ENCODE data around the gene GOLGA1.
"Not testable (repeated sequence)": the region's sequence is repeated elsewhere in the genome, so short reads cannot be mapped to it uniquely, and the experiment has no call there.

GRCh38 chr9:124846467-124846866, 94.4 kb downstream of the GOLGA1 start:
- not testable (repeated sequence) for TF ChIP-seq ATF3 (CRISPR knock-in tag; conservative IDR thresholded peaks at IDR 0.05); SMAD4 (CRISPR knock-in tag; IDR thresholded peaks at IDR 0.05); CTCF (IDR thresholded peaks at IDR 0.05); NR1H2 (CRISPR knock-in tag; IDR thresholded peaks at IDR 0.05); FOXP1 (CRISPR knock-in tag; IDR thresholded peaks at IDR 0.05; ENCODE audit: borderline replicate concordance); MAX (CRISPR knock-in tag; IDR thresholded peaks at IDR 0.05); FOXP4 (CRISPR knock-in tag; IDR thresholded peaks at IDR 0.05); USF1 (CRISPR knock-in tag; IDR thresholded peaks at IDR 0.05); ETV6 (CRISPR knock-in tag; IDR thresholded peaks at IDR 0.05); ATF1 (CRISPR knock-in tag; IDR thresholded peaks at IDR 0.05); PREB (CRISPR knock-in tag; IDR thresholded peaks at IDR 0.05; ENCODE audit: borderline replicate concordance); ATF2 (CRISPR knock-in tag; IDR thresholded peaks at IDR 0.05; ENCODE audit: borderline replicate concordance, low read depth); GABPB1 (CRISPR knock-in tag; IDR thresholded peaks at IDR 0.05); ATF6 (CRISPR knock-in tag; IDR thresholded peaks at IDR 0.05)

Data from WTC11 (cell line).